HG03139 (cell line): ENCODE data around the gene TWF1.
"Not testable (repeated sequence)": the region's sequence is repeated elsewhere in the genome, so short reads cannot be mapped to it uniquely, and the experiment has no call there.

ENCODE experiments used
- ATAC-seq: cut with Tn5 transposase; IDR thresholded peaks from one replicate; pipeline ENCODE4 v1.9.1; 2021; ENCODE audit not compliant: unreplicated experiment

TWF1 gene

GRCh38 chr12:43805860-43806736 is at the start of gene TWF1:
TWF1 (minus strand) TSS chr12:43806317; CDS start chr12:43806245, 72 bp downstream.
- peak; percentile 94 for ATAC-seq

GRCh38 chr12:43852744-43853143 is 46.6 kb upstream of the TWF1 start:
- ATAC-seq = no peak

- ATAC-seq = no peak
Observed at GRCh38 chr12:43848786-43849185, 42.7 kb upstream of the TWF1 start.

GRCh38 chr12:43848226-43848507 is 42.0 kb upstream of the TWF1 start:
- ATAC-seq = no peak

- ATAC-seq = not testable (repeated sequence)
Observed at GRCh38 chr12:43847425-43848225, 41.5 kb upstream of the TWF1 start.

GRCh38 chr12:43842259-43842658 is 36.1 kb upstream of the TWF1 start:
- no peak for ATAC-seq

- ATAC-seq = no peak
Observed at GRCh38 chr12:43841253-43841652, 35.1 kb upstream of the TWF1 start.

GRCh38 chr12:43840338-43840737 is 34.2 kb upstream of the TWF1 start:
- no peak for ATAC-seq

GRCh38 chr12:43836475-43836989 is 30.4 kb upstream of the TWF1 start:
- ATAC-seq = no peak

GRCh38 chr12:43835656-43836474 is 29.7 kb upstream of the TWF1 start, which contains the start of gene TMEM117:
TMEM117 (plus strand) TSS chr12:43836081.
- ATAC-seq = peak; percentile 65

- peak; percentile 6 for ATAC-seq
Observed at GRCh38 chr12:43835264-43835655, 29.1 kb upstream of the TWF1 start.

- ATAC-seq = no peak
Observed at GRCh38 chr12:43832463-43833168, 26.5 kb upstream of the TWF1 start.

- ATAC-seq = no peak
Observed at GRCh38 chr12:43827093-43827492, 21.0 kb upstream of the TWF1 start.

GRCh38 chr12:43826681-43827080 is 20.6 kb upstream of the TWF1 start:
- no peak for ATAC-seq

GRCh38 chr12:43824207-43824775 is 18.2 kb upstream of the TWF1 start:
- ATAC-seq = no peak

- no peak for ATAC-seq
Observed at GRCh38 chr12:43816168-43816567, 10.1 kb upstream of the TWF1 start.

- ATAC-seq = no peak
Observed at GRCh38 chr12:43815416-43815815, 9.3 kb upstream of the TWF1 start.

GRCh38 chr12:43812926-43813325 is 6.8 kb upstream of the TWF1 start:
- no peak for ATAC-seq

GRCh38 chr12:43812057-43812456 is 5.9 kb upstream of the TWF1 start:
- no peak for ATAC-seq

- no peak for ATAC-seq
Observed at GRCh38 chr12:43807386-43807785, 1.3 kb upstream of the TWF1 start.
